ENCODE data around the gene FADS6.

GRCh38 chr17:74868251-74868907 lies 25.1 kb downstream of the FADS6 start:
- no peak for TF ChIP-seq CTCF (IDR thresholded peaks at IDR 0.05)
- no peak for TF ChIP-seq POLR2A (IDR thresholded peaks at IDR 0.05)
